Tibial nerve (tissue), 4 donors: ENCODE measurements around the gene CAMK1D.

Source experiments
- EP300 ChIP-seq, 2 donors: sonication (generic); formaldehyde crosslinking; IDR thresholded peaks; one replicate each; pipeline ENCODE4 v1.6.1; 2017; ENCODE audit warnings: antibody characterized with exemption in 2 of 2, mild to moderate bottlenecking in 1 of 2
- TF ChIP-seq, protein P1 (sequence below), 5 experiments: fragments of 200-600 bp in 3 of 5; fragments of 450-650 bp in 2 of 5; sonication (generic) in 3 of 5; IDR thresholded peaks; one replicate each; pipeline ENCODE4 v1.5.1; 2016 to 2019; ENCODE audit warnings: antibody characterized with exemption in 5 of 5, mild to moderate bottlenecking in 3 of 5, moderate library complexity in 2 of 5

DNA sequence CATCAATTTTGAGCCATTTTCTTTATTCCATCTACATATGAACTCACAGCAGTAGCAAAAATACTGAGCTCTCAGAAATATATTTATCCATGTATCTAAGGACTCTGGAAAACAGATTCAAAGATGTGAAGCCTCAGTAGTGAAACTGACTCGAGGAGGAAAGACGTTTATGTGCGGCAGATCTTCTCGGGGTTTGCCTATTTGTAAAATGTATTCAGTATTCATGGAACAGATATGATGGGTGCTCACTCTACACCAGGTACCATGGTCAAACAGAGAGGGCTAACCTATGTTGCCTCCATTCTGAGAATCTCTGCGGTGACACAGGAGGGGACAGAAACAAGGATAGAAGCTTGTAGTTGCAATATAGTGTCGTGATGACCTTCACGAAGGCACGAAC is 93.7 kb downstream of the CAMK1D start:
- TF ChIP-seq, protein P1, sequence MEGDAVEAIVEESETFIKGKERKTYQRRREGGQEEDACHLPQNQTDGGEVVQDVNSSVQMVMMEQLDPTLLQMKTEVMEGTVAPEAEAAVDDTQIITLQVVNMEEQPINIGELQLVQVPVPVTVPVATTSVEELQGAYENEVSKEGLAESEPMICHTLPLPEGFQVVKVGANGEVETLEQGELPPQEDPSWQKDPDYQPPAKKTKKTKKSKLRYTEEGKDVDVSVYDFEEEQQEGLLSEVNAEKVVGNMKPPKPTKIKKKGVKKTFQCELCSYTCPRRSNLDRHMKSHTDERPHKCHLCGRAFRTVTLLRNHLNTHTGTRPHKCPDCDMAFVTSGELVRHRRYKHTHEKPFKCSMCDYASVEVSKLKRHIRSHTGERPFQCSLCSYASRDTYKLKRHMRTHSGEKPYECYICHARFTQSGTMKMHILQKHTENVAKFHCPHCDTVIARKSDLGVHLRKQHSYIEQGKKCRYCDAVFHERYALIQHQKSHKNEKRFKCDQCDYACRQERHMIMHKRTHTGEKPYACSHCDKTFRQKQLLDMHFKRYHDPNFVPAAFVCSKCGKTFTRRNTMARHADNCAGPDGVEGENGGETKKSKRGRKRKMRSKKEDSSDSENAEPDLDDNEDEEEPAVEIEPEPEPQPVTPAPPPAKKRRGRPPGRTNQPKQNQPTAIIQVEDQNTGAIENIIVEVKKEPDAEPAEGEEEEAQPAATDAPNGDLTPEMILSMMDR (IDR thresholded peaks at IDR 0.05), result no peak
- TF ChIP-seq EP300 (IDR thresholded peaks at IDR 0.05), result no peak
